ENCODE data around the gene SIRT6.

- TF ChIP-seq EZH2 (IDR thresholded peaks at IDR 0.05; ENCODE audit: low read length, unreplicated experiment) (no peak), EZH2phosphoT487 (IDR thresholded peaks at IDR 0.05; ENCODE audit: borderline replicate concordance, low read length) (no peak), CTCF (conservative IDR thresholded peaks at IDR 0.05; ENCODE audit: low read depth, low read length) (no peak)
These were observed 34.5 kb upstream of the SIRT6 start for GRCh38 chr19:4216846-4217245.

Measured in PC-3 (cell line).